ENCODE measurements around the gene CCDC126.
"Not testable (repeated sequence)": the region's sequence is repeated elsewhere in the genome, so short reads cannot be mapped to it uniquely, and the experiment has no call there.

CCDC126 gene

GRCh38 chr7:23619141-23619540, 22.0 kb downstream of the CCDC126 start:
- no peak overlapping the region for H3K27ac ChIP-seq
- no peak for DNase-seq (ENCODE audit: low read depth, low spot score)

DNA sequence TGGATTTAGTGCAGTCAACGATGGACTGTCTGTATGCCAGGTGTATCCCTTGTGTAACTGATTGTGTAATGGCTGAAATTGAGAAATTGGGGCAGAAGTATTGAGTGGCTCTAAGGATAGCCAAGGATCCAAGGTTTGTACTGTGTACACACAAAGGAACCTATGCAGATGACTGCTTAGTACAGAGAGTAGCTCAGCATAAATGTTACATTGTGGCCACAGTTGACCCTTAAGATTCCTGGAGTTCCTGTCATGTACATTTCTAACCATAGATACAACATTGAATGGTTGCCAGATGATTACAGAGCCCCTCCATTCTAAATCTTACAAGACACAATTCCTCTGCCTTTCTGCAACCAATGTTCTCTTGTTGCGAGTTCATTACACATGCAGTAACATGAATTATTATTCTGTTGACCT, 25.3 kb downstream of the CCDC126 start:
- DNase-seq (ENCODE audit: low read depth, low spot score) = no peak
- no peak overlapping the region for H3K27ac ChIP-seq

DNA sequence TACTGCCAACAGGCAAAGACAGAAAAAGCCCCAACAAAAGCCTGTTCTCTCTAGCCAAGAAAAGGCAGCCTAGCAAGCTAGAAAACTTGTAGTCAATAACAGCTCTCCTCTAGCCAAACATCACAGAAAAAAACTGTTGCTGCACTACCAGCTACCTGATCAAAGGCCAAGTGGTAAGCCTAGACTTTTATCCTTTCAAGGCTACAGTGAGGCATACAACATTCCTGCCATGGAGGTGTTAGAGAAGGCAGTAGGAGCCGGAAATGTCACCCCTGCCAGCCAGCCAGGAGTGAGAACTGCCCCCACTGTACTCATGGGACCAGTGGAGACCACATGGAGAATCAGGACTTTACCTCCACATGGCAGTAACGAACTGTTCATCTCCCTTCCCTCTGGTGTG, 31.2 kb downstream of the CCDC126 start:
- no peak for DNase-seq (ENCODE audit: low read depth, low spot score)
- no peak overlapping the region for H3K27ac ChIP-seq

GRCh38 chr7:23633417-23633816, 36.2 kb downstream of the CCDC126 start:
- no peak for DNase-seq (ENCODE audit: low read depth, low spot score)
- H3K27ac ChIP-seq = no peak overlapping the region

- H3K27ac ChIP-seq = no peak overlapping the region
- DNase-seq (ENCODE audit: low read depth, low spot score) = no peak
Observed at GRCh38 chr7:23645822-23646221, 48.6 kb downstream of the CCDC126 start.

- no peak overlapping the region for H3K27ac ChIP-seq
- DNase-seq (ENCODE audit: low read depth, low spot score) = no peak
Observed at GRCh38 chr7:23653942-23654341, 56.8 kb downstream of the CCDC126 start.

- DNase-seq (ENCODE audit: low read depth, low spot score) = no peak
- no peak overlapping the region for H3K27ac ChIP-seq
Observed at GRCh38 chr7:23654508-23654907, 57.3 kb downstream of the CCDC126 start.

- H3K27ac ChIP-seq = no peak overlapping the region
Observed at GRCh38 chr7:23655433-23655832, 58.3 kb downstream of the CCDC126 start.

DNA sequence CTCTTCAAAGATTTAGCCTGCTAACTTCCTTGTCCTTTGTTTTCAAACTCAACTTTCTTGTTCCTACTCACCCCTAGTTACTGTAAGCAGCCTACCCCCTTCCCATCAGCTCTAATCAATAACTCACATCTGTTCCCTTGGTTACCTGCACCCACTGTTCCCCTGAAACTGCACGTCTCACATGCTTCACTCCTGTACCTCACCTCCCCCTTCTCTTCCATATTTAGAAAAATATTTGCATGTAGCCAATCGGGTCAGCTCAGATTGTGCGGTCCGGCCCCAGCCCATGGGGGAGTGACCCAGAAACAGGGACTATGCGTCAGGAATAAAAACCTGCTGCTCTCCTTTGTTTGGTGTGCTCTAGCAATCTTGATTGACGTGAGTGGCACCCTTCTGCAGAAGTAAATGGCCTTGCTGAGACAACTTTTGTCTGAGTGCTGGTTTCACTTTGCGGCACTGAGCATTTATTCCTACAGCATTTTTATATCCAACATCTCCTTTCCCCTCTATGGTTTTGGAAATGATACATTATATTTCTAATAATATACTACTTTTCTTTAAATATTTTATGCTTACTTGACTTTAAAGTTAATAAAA, 61.7 kb downstream of the CCDC126 start:
- no peak for DNase-seq (ENCODE audit: low read depth, low spot score)
- H3K27ac ChIP-seq = no peak overlapping the region

More at GRCh38 chr7:23655433-23655832, 58.3 kb downstream of the CCDC126 start:
- no peak for DNase-seq (ENCODE audit: low read depth, low spot score)

DNA sequence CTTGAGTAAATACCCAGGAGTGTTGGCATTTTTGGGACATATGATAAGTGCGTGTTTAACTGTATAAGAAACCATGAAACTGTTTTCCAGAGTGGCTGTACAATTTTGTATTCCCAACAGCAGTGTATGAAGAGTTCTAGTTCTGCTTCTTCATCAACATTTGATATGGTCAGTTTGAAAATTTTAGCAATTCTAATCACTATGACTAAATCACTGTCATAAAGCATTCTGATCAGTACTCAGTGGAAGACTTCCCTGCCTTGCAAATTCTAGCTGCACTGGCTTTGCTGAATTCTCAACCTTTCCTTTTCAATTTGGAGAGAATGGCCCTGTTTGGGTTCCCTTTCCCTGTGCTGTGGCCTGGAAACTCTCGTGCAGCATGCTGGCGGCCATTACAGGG, 64.2 kb downstream of the CCDC126 start:
- H3K27ac ChIP-seq = no peak overlapping the region
- DNase-seq (ENCODE audit: low read depth, low spot score) = no peak

DNA sequence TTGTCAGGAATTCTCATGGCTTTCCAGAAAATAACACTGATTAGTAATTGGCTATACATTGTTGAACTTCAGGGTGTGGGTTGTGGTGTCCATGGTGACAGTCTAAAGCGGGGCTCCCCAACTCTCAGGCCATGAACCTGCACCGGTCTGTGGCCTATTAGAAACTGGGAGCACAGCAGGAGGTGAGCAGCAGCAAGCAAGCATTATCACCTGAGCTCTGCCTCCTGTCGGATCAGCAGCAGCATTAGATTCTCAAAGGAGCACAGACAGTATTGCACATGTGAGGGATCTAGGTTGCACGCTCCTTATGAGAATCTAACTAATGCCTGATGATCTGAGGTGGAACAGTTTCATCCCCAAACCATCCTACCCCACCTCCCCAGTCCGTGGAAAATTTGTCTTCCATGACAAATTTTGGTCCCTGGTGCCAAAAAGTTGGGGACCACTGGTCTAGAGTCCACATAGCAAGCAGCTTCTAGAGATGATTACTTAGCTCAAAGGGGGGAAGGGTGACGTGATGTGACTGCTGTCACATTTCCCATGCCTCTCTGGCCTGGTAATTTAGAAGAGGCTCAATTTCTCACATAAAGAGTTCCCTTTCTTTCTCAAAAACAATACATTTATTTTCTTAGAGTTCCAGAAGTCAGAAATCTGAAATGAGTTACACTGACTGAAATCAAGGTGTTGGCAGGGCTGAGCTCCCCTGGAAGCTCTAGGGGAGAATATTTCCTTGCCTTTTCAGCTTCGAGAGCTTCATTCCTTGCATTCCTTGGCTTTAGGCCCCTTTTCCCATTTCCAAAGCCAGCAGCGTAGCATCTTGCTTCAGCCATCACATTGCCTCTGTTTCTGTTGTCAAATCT, 65.2 kb downstream of the CCDC126 start:
- DNase-seq (ENCODE audit: low read depth, low spot score) = no peak

DNA sequence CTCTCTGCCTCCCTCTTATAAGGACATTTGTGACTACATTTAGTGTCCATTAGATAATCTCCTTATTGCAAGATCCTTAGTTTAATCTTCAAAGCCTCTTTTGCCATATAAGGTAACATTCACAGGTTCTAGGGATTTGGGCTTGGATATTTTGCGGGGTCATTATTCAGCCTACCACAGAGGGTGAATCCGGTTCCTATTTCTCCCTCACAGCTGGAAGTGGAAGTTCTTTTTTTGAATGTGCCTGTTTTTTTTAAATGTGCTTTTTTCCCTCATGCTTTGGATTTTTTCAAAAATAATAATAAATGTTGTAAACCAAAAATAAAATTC, 65.8 kb downstream of the CCDC126 start:
- DNase-seq (ENCODE audit: low read depth, low spot score) = no peak
- no peak overlapping the region for H3K27ac ChIP-seq

More for the DNA sequence above, 65.2 kb downstream of the CCDC126 start:
- no peak overlapping the region for H3K27ac ChIP-seq

DNA sequence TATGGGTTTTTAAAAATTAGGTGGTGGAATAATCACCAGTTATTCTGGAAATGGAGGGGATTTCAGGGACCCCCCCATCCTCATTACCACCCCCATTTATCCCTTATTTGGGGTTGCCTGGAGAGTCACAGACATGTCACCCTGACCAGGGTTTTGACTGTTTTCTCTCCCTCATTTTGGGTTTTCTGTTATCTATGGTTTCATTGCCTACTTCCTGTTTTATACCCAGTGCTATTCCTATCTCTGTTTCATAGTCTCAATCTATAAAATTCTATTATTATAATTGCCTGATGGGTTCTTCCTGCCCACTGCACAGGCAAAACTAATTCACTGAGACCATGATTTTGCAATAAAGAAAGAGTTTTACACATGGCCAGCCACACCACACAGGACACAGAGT, 66.9 kb downstream of the CCDC126 start:
- H3K27ac ChIP-seq = no peak overlapping the region
- DNase-seq (ENCODE audit: low read depth, low spot score) = no peak

DNA sequence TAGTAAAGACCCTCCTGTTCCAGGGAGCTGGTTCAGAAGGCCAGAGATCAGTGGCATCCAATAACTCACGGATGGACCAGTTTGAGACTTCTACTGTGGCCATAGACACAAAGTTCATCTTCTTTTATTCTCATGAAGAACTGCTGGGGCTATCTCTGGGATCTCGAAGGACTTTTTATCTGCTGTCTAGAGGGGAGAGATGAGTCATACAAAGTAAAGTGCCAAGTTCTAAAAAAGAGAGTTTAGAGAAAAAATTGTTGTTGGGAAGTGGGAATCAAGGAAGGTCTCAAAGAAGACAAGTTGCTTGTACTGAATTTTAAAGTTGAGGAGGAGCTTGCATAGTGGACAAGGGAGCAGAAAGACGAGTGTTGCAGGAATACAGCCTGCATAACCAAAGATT, 74.9 kb downstream of the CCDC126 start:
- no peak overlapping the region for H3K27ac ChIP-seq
- no peak for DNase-seq (ENCODE audit: low read depth, low spot score)

GRCh38 chr7:23679898-23680413, 82.8 kb downstream of the CCDC126 start, which contains the start of gene FAM221A:
FAM221A (plus strand) TSS chr7:23680199; CDS start chr7:23680219, 20 bp downstream.
- no peak within 1 kb of the TSS for H3K27ac ChIP-seq
- no peak for DNase-seq (ENCODE audit: low read depth, low spot score)

DNA sequence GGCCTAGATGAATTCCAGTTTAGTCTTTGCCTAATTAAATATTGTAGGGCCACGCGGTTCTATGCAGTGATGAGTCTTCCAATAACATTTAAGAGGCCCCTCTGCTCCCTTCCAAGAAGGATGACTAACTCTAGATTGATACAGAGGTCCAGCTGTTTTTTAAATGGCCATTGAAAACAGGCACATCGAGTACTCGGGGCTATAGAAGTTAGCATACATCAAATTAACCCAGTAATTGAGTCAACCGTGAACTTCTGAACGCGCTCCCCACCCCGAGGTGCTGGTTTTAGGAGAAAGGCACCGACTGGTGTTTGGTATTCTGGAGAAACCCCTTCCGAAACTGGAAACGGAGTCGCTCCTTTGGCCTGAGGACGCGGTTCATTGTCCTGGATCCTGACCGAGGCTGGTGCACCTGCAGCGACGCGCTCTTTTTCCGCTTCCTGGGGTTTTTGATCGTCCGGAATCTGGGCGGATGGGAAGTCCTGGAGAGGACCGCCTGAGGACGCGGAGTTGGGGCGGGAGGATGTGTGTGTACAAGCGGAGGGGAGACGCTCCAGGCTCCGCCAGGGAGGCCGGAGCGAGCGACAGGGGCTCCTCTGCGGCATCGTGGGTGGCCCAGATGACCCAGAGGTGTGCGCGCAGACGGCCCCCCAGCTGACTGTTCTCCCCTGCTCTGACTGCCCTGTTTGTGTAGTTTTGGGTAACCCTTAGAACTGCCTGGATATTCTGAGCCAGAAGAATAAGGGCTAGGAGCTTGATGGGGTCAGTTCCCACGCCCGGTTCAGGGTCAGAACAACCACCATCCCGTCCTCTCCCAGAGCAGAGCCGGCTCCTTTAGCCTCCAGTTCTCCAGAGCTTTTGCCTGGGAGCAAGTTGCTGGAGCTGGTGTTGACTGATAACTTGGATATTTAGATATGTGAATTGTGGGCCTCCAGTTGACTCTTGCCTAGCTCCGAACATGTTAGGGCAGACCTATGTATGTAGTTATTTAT, 83.5 kb downstream of the CCDC126 start:
- DNase-seq (ENCODE audit: low read depth, low spot score) = no peak
- H3K27ac ChIP-seq = no peak overlapping the region

- not testable (repeated sequence) for DNase-seq (ENCODE audit: low read depth, low spot score); H3K27ac ChIP-seq
Observed at GRCh38 chr7:23684041-23684440, 86.9 kb downstream of the CCDC126 start.

- DNase-seq (ENCODE audit: low read depth, low spot score) = no peak
- no peak overlapping the region for H3K27ac ChIP-seq
Observed at GRCh38 chr7:23685731-23686130, 88.5 kb downstream of the CCDC126 start.

- DNase-seq (ENCODE audit: low read depth, low spot score) = no peak
- H3K27ac ChIP-seq = peak overlapping the region; percentile 46
Observed at GRCh38 chr7:23687011-23687410, 89.8 kb downstream of the CCDC126 start.

DNA sequence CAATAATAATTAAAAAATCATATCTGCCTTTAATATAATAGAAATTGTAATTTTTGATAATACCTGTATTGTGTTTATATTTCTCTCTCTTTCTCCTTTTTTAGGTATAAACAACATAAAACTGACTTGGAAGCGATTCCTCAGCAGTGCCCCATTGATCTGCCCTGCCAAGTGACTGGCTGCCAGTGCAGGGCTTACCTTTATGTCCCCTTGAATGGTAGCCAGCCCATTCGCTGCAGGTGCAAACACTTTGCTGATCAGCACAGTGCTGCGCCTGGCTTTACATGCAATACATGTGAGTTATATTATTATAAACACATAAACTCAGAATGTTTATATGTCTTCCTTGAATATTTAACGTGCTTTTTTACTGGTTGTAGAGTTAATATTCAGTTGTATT, 92.0 kb downstream of the CCDC126 start:
- DNase-seq (ENCODE audit: low read depth, low spot score) = no peak
- no peak overlapping the region for H3K27ac ChIP-seq
